D721Med (cell line): ENCODE results near the gene TBC1D1.
"Not testable (repeated sequence)": the region's sequence is repeated elsewhere in the genome, so short reads cannot be mapped to it uniquely, and the experiment has no call there.

ENCODE experiments used
- DNase-seq: peaks from one replicate; pipeline ENCODE4 v3.0.0; 2011; ENCODE audit warnings: low spot score; ENCODE audit not compliant: insufficient read length
- FAIRE-seq: peaks from 2 replicates; lab custom pipeline; 2011; peaks lifted over from hg19 to GRCh38; lab: Jason Lieb, UNC
- TF ChIP-seq, protein P1 (sequence below): IDR thresholded peaks from 2 replicates; pipeline ENCODE4 v1.5.1; 2012; ENCODE audit warnings: mild to moderate bottlenecking, control low read depth; ENCODE audit not compliant: insufficient read depth; ENCODE audit errors: missing control alignments

Gene TBC1D1

GRCh38 chr4:38016698-38017097, 125.8 kb downstream of the TBC1D1 start:
- no peak for DNase-seq
- FAIRE-seq: no peak
- TF ChIP-seq, protein P1, sequence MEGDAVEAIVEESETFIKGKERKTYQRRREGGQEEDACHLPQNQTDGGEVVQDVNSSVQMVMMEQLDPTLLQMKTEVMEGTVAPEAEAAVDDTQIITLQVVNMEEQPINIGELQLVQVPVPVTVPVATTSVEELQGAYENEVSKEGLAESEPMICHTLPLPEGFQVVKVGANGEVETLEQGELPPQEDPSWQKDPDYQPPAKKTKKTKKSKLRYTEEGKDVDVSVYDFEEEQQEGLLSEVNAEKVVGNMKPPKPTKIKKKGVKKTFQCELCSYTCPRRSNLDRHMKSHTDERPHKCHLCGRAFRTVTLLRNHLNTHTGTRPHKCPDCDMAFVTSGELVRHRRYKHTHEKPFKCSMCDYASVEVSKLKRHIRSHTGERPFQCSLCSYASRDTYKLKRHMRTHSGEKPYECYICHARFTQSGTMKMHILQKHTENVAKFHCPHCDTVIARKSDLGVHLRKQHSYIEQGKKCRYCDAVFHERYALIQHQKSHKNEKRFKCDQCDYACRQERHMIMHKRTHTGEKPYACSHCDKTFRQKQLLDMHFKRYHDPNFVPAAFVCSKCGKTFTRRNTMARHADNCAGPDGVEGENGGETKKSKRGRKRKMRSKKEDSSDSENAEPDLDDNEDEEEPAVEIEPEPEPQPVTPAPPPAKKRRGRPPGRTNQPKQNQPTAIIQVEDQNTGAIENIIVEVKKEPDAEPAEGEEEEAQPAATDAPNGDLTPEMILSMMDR: no peak

DNA sequence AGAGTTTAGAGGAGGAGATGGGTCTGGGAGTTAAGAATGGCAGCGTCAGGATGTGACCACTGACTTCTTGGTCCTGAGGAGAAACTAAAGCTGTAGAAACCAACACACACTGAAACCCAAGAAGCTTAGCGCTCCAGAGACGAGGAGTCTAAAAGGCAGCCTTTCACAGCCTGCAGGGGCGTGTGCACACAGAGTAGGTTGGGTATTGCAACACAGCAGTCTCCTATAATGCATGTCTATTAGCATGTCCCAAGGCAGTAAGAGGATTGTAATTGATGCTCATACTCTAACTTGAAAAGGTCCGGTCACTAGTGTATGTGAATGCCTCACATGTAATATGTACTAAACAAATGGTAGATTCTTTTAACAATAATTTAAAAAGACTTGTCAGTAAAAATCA, 126.7 kb downstream of the TBC1D1 start:
- DNase-seq (no peak), FAIRE-seq (no peak)
- TF ChIP-seq, protein P1: no peak

DNA sequence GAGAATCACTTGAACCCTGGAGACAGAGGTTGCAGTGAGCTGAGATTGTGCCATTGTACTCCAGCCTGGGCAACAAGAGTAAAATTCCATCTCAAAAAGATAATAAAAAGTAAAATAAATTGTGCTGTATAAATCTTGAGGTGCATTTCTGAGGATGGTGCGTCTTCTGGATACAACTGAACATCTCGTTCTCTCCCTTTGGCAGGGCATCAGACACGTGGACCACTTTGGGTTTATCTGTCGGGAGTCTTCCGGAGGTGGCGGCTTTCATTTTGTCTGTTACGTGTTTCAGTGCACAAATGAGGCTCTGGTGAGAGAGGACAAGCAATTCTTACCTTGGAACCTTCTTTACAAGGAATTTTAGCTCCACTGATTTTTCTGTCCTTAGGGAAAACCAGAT, 129.5 kb downstream of the TBC1D1 start:
- FAIRE-seq (no peak), DNase-seq (no peak)
- TF ChIP-seq, protein P1: no peak

DNA sequence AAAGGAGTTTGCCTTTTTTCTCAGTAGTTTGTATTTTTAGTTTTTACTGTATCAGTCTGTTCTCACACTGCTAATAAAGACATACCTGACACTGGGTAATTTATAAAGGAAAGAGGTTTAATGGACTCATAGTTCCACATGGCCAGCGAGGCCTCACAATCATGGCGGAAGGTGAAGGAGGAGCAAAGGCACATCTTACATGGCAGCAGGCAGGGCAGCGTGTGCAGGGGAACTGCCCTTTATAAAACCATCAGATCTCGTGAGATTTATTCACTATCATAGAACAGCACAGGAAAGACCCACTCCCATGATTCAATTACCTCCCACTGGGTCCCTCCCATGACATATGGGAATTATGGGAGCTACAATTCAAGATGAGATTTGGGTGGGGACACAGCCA, 130.1 kb downstream of the TBC1D1 start:
- DNase-seq, FAIRE-seq: not testable (repeated sequence)

DNA sequence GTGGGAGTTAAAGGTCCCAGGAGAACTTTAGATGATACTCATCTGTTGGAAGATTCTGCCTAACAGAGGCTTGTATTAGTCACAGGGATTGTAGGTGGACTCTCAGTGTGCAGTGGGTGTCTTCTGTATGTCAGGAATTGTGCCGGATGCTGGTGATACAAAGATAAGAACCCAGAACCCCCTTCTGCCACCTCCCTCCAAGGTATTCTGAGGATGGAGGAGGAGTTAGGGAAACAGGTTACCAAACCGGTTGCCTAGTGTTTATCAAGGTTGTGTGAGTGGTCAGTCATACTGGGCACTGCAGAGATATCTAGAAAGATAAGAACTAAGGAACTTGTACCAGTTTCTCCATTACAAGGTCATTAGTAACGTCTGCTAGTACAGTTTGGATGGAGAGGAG, 130.9 kb downstream of the TBC1D1 start:
- TF ChIP-seq, protein P1: no peak
- FAIRE-seq: no peak

DNA sequence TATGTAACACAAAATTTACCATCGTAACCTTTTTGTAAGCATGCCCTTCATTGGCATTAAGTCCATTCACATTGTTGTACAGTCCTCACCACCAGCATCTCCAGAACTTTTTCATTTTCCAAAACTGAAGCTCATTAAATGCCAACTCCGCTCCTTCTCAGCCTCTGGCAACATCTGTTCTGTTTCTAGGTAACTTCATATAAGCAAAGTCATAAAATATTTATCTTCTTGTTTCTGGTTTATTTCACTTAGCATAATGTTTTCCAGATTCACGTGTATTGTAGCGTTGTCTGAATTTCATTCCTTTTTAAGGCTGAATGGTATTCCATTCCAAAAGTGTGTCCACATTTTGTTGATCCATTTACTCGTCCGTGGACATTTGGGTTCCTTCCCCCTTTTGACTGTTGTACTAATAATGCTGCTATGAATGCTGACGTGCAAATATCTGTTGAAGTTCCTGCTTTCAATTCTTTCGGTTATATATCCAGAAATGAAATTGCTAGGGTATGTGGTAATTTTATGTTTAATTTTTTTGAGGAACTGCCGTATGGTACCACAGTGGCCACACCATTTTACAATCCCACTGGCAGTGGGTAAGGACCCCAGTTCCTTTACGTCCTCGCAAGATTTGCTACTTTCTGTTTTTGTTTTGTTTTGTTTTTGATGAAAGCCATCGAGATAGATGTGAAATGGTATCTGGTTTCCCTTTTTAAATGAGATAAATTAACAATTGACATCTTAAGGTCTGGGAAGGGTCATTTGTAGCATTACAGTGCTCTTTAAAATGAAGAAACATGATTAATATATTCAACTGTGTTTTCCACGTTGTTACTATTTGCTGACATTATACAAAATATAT, 132.7 kb downstream of the TBC1D1 start:
- no peak for FAIRE-seq
- TF ChIP-seq, protein P1: no peak
- no peak for DNase-seq

More for the DNA sequence above, 130.9 kb downstream of the TBC1D1 start:
- DNase-seq: no peak

DNA sequence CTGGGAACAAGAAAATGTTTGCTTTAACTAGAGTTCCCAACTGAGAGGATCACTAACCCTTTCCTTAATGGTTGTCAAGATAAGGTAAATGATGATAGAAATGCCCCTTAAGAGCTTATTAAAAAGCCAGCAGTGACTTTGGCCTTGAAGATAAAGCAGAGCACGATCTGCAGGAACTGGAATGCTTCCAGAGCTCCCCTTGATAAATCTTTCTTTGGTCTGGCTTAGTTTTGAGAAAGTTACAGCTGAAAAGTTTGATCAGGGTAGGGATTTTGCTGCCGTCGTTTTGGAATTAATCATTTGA, 133.3 kb downstream of the TBC1D1 start:
- FAIRE-seq (no peak), DNase-seq (no peak)
- TF ChIP-seq, protein P1: no peak
